ENCODE measurements around the gene GRB10. TPM values are rescaled to one million over a fixed set of nuclear protein-coding genes. Genes with fewer than 3 reads are reported as not detected.

The GRB10 gene
- total and polyA plus RNA-seq, 5 donors from 2014 or later = 0.25 to 2.3 TPM; not detected in 3

DNA sequence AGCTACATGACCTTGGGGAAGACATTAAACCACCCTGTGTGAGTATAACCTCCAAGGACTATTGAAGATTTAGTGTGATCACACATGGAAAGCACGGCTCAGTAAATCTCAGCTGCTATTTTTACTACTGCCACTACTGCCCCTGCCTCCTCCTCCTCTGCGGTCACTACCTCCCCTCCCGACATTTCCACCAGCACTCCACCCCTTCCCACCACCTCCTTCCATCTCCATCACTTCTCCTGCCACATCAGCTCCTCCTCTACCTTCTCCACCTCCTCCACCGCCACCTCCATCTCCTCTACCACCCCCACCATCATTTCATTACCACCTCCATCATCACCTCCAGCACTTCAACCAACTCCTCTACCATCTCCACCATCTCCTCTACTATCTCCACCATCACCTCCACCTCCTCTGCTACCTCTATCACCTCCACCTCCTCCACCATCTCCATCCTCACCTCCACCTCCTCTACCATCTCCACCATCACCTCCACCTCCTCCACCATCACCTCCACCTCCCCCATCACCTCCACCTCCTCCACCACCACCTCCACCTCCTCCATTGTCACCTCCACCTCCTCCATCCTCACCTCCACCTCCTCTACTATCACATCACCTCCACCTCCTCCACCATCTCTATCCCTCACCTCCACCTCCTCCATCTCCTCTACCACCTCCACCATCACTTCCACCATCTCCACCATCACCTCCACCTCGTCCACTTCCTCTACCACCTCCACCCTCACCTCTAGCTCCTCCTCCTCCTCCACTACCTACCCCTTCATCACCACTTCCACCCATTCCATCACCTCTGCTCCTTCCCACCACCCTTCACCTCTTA, 69.4 kb downstream of the GRB10 start:
- Mint-ChIP-seq H3K4me1 (peaks cover 0 to 4% (median 0%) of the 10 kb centered on the region in 4 donors), H3K9me3 (peaks cover 0 to 1% (median 0%) of the 10 kb centered on the region in 7 donors), H3K36me3 (no peaks in the 10 kb centered on the region), H3K27me3 (peaks cover 5% of the 10 kb centered on the region), H3K4me3 (no peak overlapping the region), H3K27ac (no peak overlapping the region)
- ATAC-seq (ENCODE audit: low read depth in 2 of 2) = no peak
- Histone ChIP-seq H3K27ac (ENCODE audit: insufficient read depth, low read length, poor library complexity, severe bottlenecking) (no peak overlapping the region), H3K4me3 (ENCODE audit: low read depth, low read length) (no peak overlapping the region), H3K4me1 (ENCODE audit: control insufficient read depth, insufficient read depth, low read length, poor library complexity, severe bottlenecking) (no peaks in the 10 kb centered on the region), H3K36me3 (ENCODE audit: control insufficient read depth, insufficient read depth, low read length) (no peaks in the 10 kb centered on the region), H3K27me3 (ENCODE audit: control insufficient read depth, insufficient read depth, low read length) (peaks cover 4% of the 10 kb centered on the region), H3K9me3 (ENCODE audit: control insufficient read depth in 2 of 2, low read length in 2 of 2) (no peaks in the 10 kb centered on the region)
- DNase-seq = no peak

DNA sequence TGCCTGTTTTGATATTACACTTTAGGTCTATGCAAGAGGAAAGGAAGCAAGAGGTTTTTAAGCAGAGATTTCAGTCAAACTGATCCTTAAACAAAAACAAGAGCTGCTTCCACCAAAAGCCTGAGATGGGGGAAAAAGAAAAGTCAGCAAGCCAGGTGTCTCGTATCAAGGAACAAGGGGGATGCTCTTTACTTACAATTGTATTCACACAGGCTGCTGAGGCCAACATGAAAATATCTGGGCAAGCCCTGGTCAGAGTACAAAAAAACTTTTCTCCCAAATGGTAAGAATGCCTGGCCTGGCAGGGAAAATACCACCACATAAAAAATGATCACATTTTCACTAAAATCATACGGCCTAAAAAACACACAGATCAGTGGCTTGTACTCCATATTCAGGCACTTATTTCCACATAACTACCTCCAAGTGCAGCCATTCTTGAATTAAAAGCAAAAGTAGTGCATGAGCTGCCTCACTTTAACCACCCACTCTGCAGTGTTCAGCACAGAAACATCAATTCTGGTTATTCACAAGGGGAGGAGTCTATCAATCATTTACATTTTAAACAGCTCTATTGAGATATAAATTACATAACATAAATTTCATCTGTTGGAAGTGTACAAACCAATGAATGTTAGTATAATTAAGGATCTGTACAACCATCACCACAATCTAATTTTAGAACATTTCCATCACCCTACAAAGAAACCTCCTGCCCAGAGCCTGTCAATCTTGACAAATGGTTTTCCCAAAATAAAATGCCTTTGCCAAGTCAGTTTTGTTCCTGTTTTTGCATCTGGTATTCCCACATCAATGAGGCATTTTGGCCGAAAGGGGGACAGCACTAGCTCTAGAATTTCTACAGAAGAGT, 70.2 kb downstream of the GRB10 start:
- no peak for DNase-seq
- H3K9me3 Mint-ChIP-seq = peaks cover 0 to 1% (median 0%) of the 10 kb centered on the region in 7 donors
- H3K4me1 Mint-ChIP-seq = peaks cover 0 to 4% (median 0%) of the 10 kb centered on the region in 4 donors
- no peaks in the 10 kb centered on the region for H3K36me3 ChIP-seq (ENCODE audit: control insufficient read depth, insufficient read depth, low read length)
- H3K36me3 Mint-ChIP-seq = no peaks in the 10 kb centered on the region
- H3K27me3 ChIP-seq (ENCODE audit: control insufficient read depth, insufficient read depth, low read length) = peaks cover 4% of the 10 kb centered on the region
- no peak overlapping the region for H3K4me3 ChIP-seq (ENCODE audit: low read depth, low read length)
- peaks cover 6% of the 10 kb centered on the region for H3K27me3 Mint-ChIP-seq
- no peak for ATAC-seq (ENCODE audit: low read depth in 2 of 2)
- H3K4me1 ChIP-seq (ENCODE audit: control insufficient read depth, insufficient read depth, low read length, poor library complexity, severe bottlenecking) = no peaks in the 10 kb centered on the region
- no peak overlapping the region for H3K27ac Mint-ChIP-seq
- no peak overlapping the region for H3K4me3 Mint-ChIP-seq
- no peaks in the 10 kb centered on the region for H3K9me3 ChIP-seq (ENCODE audit: control insufficient read depth in 2 of 2, low read length in 2 of 2)
- no peak overlapping the region for H3K27ac ChIP-seq (ENCODE audit: insufficient read depth, low read length, poor library complexity, severe bottlenecking)

DNA sequence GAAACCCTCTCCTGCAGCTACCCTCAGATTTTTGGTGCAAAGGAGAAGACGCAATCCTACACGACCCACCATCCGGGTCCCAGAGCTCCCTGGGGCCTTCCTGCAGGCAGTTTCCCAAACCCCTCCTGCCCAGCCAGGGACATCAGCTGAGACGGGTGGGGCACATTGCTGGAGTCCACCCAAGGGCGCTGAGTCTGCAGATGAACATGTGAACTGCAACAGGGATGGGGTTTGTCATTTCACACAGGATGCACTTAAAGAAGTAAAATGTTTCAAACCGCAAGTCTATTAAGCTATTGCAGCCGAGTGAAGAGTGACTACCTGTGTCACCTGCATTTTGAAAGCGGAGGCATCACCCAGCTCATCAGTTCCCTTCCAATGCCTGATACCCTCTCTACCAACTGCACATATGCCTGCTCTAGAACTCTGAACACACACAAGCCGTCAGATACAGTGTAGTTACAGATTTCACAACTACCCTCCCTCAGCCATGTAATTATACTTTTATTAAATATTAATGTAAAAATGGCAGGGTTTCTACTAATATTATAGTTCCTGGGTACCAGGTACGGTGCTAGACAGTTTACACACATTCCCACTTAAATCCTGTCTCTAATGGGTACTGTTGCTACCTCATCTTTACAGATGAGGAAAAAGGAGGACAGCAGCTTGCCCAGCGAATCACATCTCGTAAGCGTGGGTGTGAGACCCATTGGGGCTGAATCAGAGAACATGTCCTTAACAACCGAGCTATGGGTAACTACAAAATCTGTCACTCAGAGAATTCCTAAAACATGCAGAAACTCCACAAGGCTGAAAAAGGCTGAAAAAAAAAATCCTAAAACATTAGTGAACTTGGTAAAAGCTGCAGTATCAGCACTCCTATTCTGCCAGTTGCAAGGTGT, 71.2 kb downstream of the GRB10 start:
- Mint-ChIP-seq H3K36me3 (no peaks in the 10 kb centered on the region), H3K27me3 (peaks cover 10% of the 10 kb centered on the region), H3K27ac (no peak overlapping the region), H3K4me3 (no peak overlapping the region), H3K4me1 (peaks cover 0 to 4% (median 0%) of the 10 kb centered on the region in 4 donors), H3K9me3 (peaks cover 0 to 1% (median 0%) of the 10 kb centered on the region in 7 donors)
- H3K27me3 ChIP-seq (ENCODE audit: control insufficient read depth, insufficient read depth, low read length) = peaks cover 4% of the 10 kb centered on the region
- ATAC-seq (ENCODE audit: low read depth in 2 of 2) (no peak), DNase-seq (no peak)
- H3K9me3 ChIP-seq (ENCODE audit: control insufficient read depth in 2 of 2, low read length in 2 of 2) = no peaks in the 10 kb centered on the region
- no peaks in the 10 kb centered on the region for H3K4me1 ChIP-seq (ENCODE audit: control insufficient read depth, insufficient read depth, low read length, poor library complexity, severe bottlenecking)
- H3K36me3 ChIP-seq (ENCODE audit: control insufficient read depth, insufficient read depth, low read length) = no peaks in the 10 kb centered on the region
- no peak overlapping the region for H3K27ac ChIP-seq (ENCODE audit: insufficient read depth, low read length, poor library complexity, severe bottlenecking)
- no peak overlapping the region for H3K4me3 ChIP-seq (ENCODE audit: low read depth, low read length)

DNA sequence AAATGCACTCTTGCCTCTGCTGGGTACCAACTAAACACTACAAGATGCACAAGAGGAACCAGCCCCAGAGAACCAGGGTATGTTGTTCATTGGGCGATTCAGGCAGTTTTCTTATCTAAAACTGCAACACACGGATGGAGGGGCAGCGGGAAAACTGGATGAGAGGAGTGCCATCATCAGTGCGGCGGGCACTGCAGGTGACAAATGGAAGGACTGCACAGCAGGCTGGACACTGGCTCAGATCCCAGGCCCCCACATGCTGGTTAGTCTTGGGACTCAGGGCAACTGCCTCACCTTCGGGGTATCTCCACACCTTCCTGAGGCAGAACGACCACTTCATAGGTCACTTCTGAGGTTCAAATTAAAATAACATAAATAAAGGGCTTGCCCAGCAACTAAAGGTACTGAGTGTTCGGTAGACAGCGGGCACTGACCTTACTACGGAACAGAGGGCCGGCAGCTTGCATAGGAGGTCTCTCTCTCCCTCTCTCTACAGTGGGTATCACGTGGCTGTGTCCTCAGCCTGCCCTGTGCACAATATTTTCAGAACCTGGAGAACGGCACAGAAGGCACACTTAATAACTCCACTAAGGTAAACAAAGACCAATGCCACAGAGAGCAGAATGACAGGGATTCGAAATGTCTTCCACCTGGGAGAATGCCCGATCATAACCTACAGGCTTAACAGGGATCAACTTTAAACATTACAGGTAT, 72.1 kb downstream of the GRB10 start:
- no peak overlapping the region for H3K4me3 ChIP-seq (ENCODE audit: low read depth, low read length)
- H3K9me3 ChIP-seq (ENCODE audit: control insufficient read depth in 2 of 2, low read length in 2 of 2) = no peaks in the 10 kb centered on the region
- Mint-ChIP-seq H3K9me3 (peaks cover 0 to 1% (median 0%) of the 10 kb centered on the region in 7 donors), H3K27ac (no peak overlapping the region), H3K4me1 (peaks cover 0 to 4% (median 0%) of the 10 kb centered on the region in 4 donors), H3K36me3 (no peaks in the 10 kb centered on the region), H3K4me3 (no peak overlapping the region), H3K27me3 (peaks cover 10% of the 10 kb centered on the region)
- H3K27me3 ChIP-seq (ENCODE audit: control insufficient read depth, insufficient read depth, low read length) = peaks cover 6% of the 10 kb centered on the region
- H3K36me3 ChIP-seq (ENCODE audit: control insufficient read depth, insufficient read depth, low read length) = no peaks in the 10 kb centered on the region
- H3K4me1 ChIP-seq (ENCODE audit: control insufficient read depth, insufficient read depth, low read length, poor library complexity, severe bottlenecking) = no peaks in the 10 kb centered on the region
- no peak overlapping the region for H3K27ac ChIP-seq (ENCODE audit: insufficient read depth, low read length, poor library complexity, severe bottlenecking)
- ATAC-seq (ENCODE audit: low read depth in 2 of 2) (no peak), DNase-seq (no peak)

DNA sequence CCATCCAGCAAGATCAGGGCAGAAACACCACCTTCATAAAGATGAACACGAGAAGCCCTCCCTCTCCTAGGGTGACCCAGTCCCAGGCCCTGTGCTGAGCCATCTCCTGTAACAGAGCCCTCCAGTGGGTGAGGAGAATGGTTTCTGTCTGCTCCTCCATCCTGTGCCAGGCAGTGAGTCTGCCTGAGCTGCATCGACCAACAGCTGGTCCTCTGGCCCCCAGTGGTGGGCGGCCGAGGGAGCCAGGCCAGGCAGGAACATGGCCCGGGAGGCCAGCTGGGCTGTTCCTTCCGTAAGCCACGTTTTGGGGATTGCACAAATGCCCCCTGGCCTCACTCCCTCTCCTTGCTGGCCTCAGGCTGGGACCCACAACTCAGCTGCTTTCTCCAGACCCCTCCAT, 73.5 kb downstream of the GRB10 start:
- DNase-seq = no peak
- Mint-ChIP-seq H3K27me3 (peaks cover 12% of the 10 kb centered on the region), H3K27ac (no peak overlapping the region), H3K36me3 (no peaks in the 10 kb centered on the region), H3K9me3 (peaks cover 0 to 1% (median 0%) of the 10 kb centered on the region in 7 donors), H3K4me3 (no peak overlapping the region), H3K4me1 (peaks cover 0 to 4% (median 0%) of the 10 kb centered on the region in 4 donors)
- no peaks in the 10 kb centered on the region for H3K36me3 ChIP-seq (ENCODE audit: control insufficient read depth, insufficient read depth, low read length)
- peaks cover 10% of the 10 kb centered on the region for H3K27me3 ChIP-seq (ENCODE audit: control insufficient read depth, insufficient read depth, low read length)
- no peak for ATAC-seq (ENCODE audit: low read depth in 2 of 2)
- H3K4me1 ChIP-seq (ENCODE audit: control insufficient read depth, insufficient read depth, low read length, poor library complexity, severe bottlenecking) = no peaks in the 10 kb centered on the region
- H3K9me3 ChIP-seq (ENCODE audit: control insufficient read depth in 2 of 2, low read length in 2 of 2) = no peaks in the 10 kb centered on the region
- H3K4me3 ChIP-seq (ENCODE audit: low read depth, low read length) = no peak overlapping the region
- H3K27ac ChIP-seq (ENCODE audit: insufficient read depth, low read length, poor library complexity, severe bottlenecking) = no peak overlapping the region

DNA sequence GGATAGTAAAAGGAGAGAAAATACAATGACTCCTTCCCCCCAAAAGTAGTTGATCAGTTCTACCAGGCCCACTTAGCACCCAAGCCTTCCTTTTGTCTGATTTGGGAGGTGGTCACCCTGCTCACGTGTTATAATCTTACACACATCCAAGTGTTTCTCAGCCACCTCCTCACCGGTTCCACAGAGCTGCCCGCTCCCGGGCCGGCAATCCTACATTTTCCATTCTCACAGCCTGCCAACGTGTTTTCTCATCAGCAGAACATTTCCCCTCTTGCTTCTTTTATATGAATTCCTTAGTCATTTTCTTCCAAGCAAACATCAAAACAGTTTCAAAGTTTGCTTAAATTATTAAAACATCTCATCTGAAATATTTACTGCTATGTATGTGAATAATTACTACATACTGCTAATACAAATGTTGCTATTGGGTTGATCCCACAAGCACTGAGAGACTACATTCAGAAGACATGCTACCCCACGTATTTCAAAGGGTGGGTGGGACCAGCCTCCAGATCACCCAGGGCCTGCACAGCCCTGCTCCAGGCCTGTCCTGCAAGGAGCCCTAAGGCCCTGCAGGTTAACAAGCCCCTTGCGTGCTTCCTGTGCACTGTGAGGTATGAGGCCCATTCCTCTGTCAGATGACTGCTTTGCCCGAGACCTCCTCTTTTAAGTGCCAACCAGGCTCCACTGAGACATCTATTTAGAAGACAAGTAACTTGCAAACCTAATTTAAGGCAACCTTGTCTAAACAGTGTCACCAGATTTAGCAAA, 75.3 kb downstream of the GRB10 start:
- Histone ChIP-seq H3K27ac (ENCODE audit: insufficient read depth, low read length, poor library complexity, severe bottlenecking) (no peak overlapping the region), H3K27me3 (ENCODE audit: control insufficient read depth, insufficient read depth, low read length) (peaks cover 11% of the 10 kb centered on the region), H3K4me1 (ENCODE audit: control insufficient read depth, insufficient read depth, low read length, poor library complexity, severe bottlenecking) (no peaks in the 10 kb centered on the region), H3K9me3 (ENCODE audit: control insufficient read depth in 2 of 2, low read length in 2 of 2) (no peaks in the 10 kb centered on the region), H3K4me3 (ENCODE audit: low read depth, low read length) (no peak overlapping the region), H3K36me3 (ENCODE audit: control insufficient read depth, insufficient read depth, low read length) (no peaks in the 10 kb centered on the region)
- Mint-ChIP-seq H3K27me3 (peaks cover 17% of the 10 kb centered on the region), H3K4me1 (no peaks in the 10 kb centered on the region), H3K27ac (no peak overlapping the region), H3K36me3 (no peaks in the 10 kb centered on the region), H3K9me3 (no peaks in the 10 kb centered on the region), H3K4me3 (no peak overlapping the region)
- ATAC-seq (ENCODE audit: low read depth in 2 of 2) (no peak), DNase-seq (no peak)
